ENCODE measurements around the gene BCCIP.

The BCCIP gene

DNA sequence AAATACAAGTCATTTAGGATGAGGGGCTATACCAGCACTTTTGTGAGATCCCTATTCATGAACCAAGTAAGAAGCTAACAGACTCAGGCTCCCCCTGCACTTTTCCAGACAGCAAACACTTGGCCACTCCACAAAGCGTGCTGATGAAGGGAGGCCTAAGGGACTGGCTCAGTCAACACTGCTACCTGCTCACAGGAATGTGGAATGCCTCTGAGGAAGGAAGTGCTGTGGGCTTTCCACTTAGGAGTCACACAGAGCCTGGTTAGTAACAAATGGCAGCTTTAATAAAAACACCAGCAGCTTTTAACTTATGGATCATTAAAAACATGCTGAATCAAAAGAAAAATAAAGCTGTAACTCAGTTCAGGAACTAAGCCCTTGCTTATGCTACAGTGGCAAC is 15.3 kb upstream of the BCCIP start:
- TF ChIP-seq, protein P1, sequence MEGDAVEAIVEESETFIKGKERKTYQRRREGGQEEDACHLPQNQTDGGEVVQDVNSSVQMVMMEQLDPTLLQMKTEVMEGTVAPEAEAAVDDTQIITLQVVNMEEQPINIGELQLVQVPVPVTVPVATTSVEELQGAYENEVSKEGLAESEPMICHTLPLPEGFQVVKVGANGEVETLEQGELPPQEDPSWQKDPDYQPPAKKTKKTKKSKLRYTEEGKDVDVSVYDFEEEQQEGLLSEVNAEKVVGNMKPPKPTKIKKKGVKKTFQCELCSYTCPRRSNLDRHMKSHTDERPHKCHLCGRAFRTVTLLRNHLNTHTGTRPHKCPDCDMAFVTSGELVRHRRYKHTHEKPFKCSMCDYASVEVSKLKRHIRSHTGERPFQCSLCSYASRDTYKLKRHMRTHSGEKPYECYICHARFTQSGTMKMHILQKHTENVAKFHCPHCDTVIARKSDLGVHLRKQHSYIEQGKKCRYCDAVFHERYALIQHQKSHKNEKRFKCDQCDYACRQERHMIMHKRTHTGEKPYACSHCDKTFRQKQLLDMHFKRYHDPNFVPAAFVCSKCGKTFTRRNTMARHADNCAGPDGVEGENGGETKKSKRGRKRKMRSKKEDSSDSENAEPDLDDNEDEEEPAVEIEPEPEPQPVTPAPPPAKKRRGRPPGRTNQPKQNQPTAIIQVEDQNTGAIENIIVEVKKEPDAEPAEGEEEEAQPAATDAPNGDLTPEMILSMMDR (IDR thresholded peaks at IDR 0.05; ENCODE audit: extremely low read depth, insufficient read depth, missing control alignments): no peak
- in situ Hi-C loops (cut with MboI; ENCODE audit: low pct_unique_long_range_greater_than_20kb, low sequenced_read_pairs, unreplicated experiment): no loop called here
- no peak for DNase-seq (ENCODE audit: low spot score)

- TF ChIP-seq, protein P1 (IDR thresholded peaks at IDR 0.05; ENCODE audit: extremely low read depth, insufficient read depth, missing control alignments): no peak
- no peak for DNase-seq (ENCODE audit: low spot score)
- in situ Hi-C loops (cut with MboI; ENCODE audit: low pct_unique_long_range_greater_than_20kb, low sequenced_read_pairs, unreplicated experiment): no loop called here
Measured at GRCh38 chr10:125811251-125811650, 12.1 kb upstream of the BCCIP start.

GRCh38 chr10:125812128-125812750 is 11.1 kb upstream of the BCCIP start:
- in situ Hi-C loops (cut with MboI; ENCODE audit: low pct_unique_long_range_greater_than_20kb, low sequenced_read_pairs, unreplicated experiment): no loop called here
- DNase-seq (ENCODE audit: low spot score): no peak
- TF ChIP-seq, protein P1 (IDR thresholded peaks at IDR 0.05; ENCODE audit: extremely low read depth, insufficient read depth, missing control alignments): no peak

GRCh38 chr10:125815764-125816163 is 7.6 kb upstream of the BCCIP start:
- no peak for DNase-seq (ENCODE audit: low spot score)
- TF ChIP-seq, protein P1 (IDR thresholded peaks at IDR 0.05; ENCODE audit: extremely low read depth, insufficient read depth, missing control alignments): no peak
- in situ Hi-C loops (cut with MboI; ENCODE audit: low pct_unique_long_range_greater_than_20kb, low sequenced_read_pairs, unreplicated experiment): no loop called here

- TF ChIP-seq, protein P1 (IDR thresholded peaks at IDR 0.05; ENCODE audit: extremely low read depth, insufficient read depth, missing control alignments): no peak
- in situ Hi-C loops (cut with MboI; ENCODE audit: low pct_unique_long_range_greater_than_20kb, low sequenced_read_pairs, unreplicated experiment): no loop called here
- no peak for DNase-seq (ENCODE audit: low spot score)
Measured at GRCh38 chr10:125816548-125816947, 6.8 kb upstream of the BCCIP start.

DNA sequence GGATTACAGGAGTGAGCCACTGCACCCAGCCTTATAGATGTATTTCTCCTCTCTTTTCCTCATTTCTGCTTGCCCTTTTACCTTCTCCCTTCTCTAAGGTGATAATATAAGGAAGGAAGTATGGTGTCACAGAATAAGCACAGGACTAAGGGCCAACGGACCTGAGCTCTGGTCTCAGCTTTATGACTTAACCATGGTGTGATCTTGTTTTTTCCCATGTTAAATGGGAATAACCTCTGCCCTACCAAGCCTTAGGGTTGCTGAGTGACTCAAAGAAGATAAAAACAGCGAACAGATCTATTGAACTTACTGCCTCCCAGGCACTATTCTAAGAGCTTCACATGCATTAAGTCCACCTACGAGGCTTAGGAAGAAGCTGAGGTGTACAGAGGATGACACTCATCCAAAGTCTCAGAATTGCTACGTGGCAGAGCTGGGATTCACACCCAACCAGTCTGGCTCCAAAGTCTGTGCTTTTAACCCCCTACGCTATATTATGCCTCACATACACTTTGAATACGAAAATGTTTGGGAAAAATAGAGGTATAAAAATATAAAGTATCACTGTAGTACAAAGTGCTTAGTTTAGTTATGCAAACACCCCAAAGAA is 5.9 kb upstream of the BCCIP start:
- in situ Hi-C loops (cut with MboI; ENCODE audit: low pct_unique_long_range_greater_than_20kb, low sequenced_read_pairs, unreplicated experiment): no loop called here
- TF ChIP-seq, protein P1 (IDR thresholded peaks at IDR 0.05; ENCODE audit: extremely low read depth, insufficient read depth, missing control alignments): no peak
- no peak for DNase-seq (ENCODE audit: low spot score)
